ENCODE data around the gene ARHGAP21.

The ARHGAP21 gene

GRCh38 chr10:24550680-24551079 is 173.0 kb downstream of the ARHGAP21 start:
- DNase-seq (ENCODE audit: low read depth in 1 of 2, low spot score in 1 of 2) = no peak
- in situ Hi-C loops (cut with HindIII; ENCODE audit: low pct_unique_long_range_greater_than_20kb, low sequenced_read_pairs) = no loop called here
- no peak for TF ChIP-seq JUND (IDR thresholded peaks at IDR 0.05; ENCODE audit: low read depth)

DNA sequence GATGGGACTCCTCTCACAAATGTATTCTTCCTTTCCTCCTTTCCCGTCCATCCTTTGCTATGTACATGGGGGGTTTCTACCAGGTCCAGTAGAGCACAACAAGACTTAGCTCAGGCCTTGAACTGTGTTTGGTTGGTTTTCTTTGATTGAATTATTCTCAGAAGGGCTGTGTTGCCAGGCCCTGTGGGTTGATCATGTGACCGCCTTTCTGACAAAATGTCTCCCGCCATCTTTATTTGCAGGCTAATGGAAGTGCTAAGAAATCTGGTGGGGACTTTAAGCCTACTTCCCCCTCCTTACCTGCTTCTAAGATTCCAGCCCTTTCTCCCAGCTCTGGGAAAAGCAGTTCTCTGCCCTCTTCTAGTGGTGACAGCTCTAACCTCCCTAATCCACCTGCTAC is 178.1 kb downstream of the ARHGAP21 start:
- in situ Hi-C loops (cut with HindIII; ENCODE audit: low pct_unique_long_range_greater_than_20kb, low sequenced_read_pairs) = no loop called here
- TF ChIP-seq JUND (IDR thresholded peaks at IDR 0.05; ENCODE audit: low read depth) = no peak
- no peak for DNase-seq (ENCODE audit: low read depth in 1 of 2, low spot score in 1 of 2)

DNA sequence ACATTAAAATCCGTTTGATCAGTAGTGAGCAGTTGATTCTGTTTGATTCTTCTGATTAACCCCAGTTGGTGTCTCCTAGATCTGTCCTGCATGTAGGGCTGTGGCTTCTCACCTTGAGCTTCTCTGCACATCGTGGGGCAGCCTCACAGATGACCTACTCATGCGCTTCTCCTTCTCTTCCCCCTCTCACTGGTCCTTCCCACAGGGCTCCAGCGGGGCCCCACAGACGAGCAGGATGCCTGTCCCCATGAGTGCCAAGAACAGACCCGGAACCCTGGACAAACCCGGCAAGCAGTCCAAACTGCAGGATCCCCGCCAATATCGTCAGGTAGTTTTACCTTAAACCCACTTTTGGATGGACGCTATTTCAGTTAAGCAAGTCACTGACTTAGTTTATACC is 178.9 kb downstream of the ARHGAP21 start:
- DNase-seq (ENCODE audit: low read depth in 1 of 2, low spot score in 1 of 2) = no peak
- in situ Hi-C loops (cut with HindIII; ENCODE audit: low pct_unique_long_range_greater_than_20kb, low sequenced_read_pairs) = no loop called here
- TF ChIP-seq JUND (IDR thresholded peaks at IDR 0.05; ENCODE audit: low read depth) = no peak

DNA sequence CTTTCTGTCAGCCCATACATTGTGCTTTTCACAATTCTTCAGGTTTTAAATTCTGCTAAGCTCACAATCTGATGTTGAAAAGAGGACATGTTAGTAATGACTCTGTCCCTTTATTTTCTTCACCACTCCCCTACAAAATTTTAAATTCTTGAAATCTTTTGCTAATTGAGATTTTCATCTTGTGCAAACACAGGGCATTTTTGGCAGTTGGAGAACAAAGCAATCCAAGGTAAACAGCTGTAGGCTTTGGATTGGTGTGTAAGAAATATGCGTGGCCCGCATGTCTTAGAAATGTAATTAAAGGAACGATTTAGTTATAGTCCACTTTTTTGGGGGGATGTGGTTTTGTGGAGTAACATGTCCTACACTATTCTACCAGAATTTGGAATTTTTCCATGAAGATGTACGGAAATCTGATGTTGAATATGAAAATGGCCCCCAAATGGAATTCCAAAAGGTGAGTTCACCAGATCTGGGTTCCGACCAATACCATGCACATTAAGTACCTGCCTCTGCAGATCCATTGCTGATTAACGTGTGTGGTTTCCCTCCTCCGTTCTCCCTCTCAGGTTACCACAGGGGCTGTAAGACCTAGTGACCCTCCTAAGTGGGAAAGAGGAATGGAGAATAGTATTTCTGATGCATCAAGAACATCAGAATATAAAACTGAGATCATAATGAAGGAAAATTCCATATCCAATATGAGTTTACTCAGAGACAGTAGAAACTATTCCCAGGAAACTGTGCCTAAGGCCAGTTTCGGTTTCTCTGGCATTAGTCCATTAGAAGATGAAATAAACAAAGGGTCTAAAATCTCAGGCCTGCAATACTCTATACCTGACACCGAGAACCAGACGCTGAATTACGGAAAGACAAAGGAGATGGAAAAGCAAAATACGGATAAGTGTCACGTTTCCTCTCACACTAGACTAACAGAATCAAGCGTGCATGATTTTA is 181.1 kb downstream of the ARHGAP21 start:
- in situ Hi-C loops (cut with HindIII; ENCODE audit: low pct_unique_long_range_greater_than_20kb, low sequenced_read_pairs) = no loop called here
- peak; percentile 14 to 93 for DNase-seq (ENCODE audit: low read depth in 1 of 2, low spot score in 1 of 2)
- TF ChIP-seq JUND (IDR thresholded peaks at IDR 0.05; ENCODE audit: low read depth) = peak; percentile 75

GRCh38 chr10:24541239-24541753 is 182.4 kb downstream of the ARHGAP21 start:
- in situ Hi-C loops (cut with HindIII; ENCODE audit: low pct_unique_long_range_greater_than_20kb, low sequenced_read_pairs) = no loop called here
- peak; percentile 26 to 93 for DNase-seq (ENCODE audit: low read depth in 1 of 2, low spot score in 1 of 2)
- no peak for TF ChIP-seq JUND (IDR thresholded peaks at IDR 0.05; ENCODE audit: low read depth)

DNA sequence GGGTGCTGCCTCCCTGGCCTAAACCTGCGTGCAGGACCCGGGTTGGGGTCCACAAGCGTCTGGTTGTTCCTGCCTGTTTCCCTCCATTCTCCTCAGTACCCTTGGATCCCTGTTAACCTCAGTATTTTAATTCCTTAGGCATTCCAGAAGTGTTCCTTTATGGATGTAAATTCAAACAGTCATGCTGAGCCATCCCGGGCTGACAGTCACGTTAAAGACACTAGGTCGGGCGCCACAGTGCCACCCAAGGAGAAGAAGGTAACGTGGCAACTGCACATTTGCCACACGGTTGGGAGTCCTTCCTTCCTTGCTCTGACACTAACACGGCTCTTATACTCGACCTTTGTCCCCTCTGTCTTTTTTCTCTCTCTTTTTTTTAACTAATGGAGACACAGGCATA is 187.1 kb downstream of the ARHGAP21 start:
- in situ Hi-C loops (cut with HindIII; ENCODE audit: low pct_unique_long_range_greater_than_20kb, low sequenced_read_pairs) = no loop called here
- DNase-seq (ENCODE audit: low read depth in 1 of 2, low spot score in 1 of 2) = no peak
- no peak for TF ChIP-seq JUND (IDR thresholded peaks at IDR 0.05; ENCODE audit: low read depth)

- TF ChIP-seq JUND (IDR thresholded peaks at IDR 0.05; ENCODE audit: low read depth) = no peak
- no peak for DNase-seq (ENCODE audit: low read depth in 1 of 2, low spot score in 1 of 2)
- in situ Hi-C loops (cut with HindIII; ENCODE audit: low pct_unique_long_range_greater_than_20kb, low sequenced_read_pairs) = no loop called here
Measured at GRCh38 chr10:24533981-24534380, 189.7 kb downstream of the ARHGAP21 start.

Data from T47D (cell line).